NCI-H748 (cell line): ENCODE measurements around the gene PTOV1.

ENCODE experiments used
- DNase-seq: peaks from one replicate; lab custom pipeline; 2025; ENCODE audit not compliant: unreplicated experiment; lab: John Stamatoyannopoulos, UW

PTOV1 gene

DNA sequence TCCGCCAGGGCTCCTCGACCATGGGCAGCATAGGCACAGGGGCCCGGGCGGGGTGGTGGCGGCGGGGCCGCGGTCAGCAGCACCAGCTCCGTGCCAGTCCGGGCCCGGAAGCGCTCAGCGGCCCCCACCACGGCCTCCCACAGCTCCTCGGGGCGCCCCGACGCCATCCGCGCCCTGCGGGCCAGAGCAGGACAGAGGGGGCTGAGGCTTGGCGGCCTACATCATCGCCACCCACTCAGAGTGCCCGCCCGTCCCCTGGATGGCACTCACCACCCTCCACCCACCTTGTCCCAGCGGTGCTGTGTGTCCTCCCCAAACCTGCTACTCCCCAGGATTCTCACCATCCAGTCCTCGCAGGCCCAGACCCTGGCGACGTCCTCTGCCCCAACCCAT, 22.2 kb downstream of the PTOV1 start:
- DNase-seq: no peak

DNA sequence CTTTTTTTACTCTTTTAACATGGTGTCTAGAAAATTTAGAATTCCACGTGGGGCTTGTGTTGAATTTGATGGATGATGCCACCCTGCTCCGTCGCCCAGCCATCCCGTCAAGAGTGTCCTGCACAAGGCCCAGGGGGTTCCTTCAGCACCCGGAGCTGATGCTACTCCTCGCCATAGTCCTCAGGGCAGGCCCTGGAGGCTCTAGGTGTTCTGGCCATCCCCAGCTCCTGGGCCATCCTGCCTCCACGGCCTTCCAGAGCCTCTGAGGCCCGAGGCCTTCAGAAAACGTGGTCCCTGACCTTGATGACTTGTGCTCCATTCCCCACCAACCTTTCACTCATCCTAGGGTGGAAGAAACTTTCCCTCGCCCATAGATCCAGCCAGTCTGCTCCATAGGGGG, 22.9 kb downstream of the PTOV1 start:
- no peak for DNase-seq

DNA sequence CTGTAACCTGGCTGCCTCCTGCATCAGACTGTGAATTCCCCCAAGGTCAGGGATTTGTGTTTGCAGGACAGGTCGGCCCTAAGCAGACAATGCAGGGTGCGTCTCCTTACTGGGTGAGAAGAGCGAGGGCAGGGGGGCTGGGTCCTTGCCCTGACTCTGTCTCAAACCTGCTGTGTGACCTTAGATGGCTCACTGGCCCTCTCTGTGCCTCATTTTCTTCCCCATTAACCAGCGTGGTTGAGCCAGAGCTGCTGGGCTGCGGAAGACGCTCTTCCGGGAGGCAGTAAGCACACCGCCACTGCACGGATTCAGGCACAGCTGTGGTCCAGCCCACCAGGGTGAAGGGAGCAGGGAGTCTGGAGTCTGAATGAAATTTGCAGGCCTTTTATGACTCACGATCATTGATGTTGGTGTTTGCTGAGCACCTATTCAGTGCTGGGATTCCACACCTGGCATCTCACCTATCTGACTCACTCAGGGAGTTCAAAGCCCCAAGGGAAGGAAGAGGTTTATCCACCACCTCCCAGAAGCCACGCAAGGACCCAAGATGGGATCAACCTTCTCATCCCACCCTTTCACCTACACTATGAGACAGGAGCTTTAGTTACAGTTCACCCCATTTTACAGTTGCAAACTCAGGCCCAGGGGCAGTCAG, 23.7 kb downstream of the PTOV1 start:
- no peak for DNase-seq

DNA sequence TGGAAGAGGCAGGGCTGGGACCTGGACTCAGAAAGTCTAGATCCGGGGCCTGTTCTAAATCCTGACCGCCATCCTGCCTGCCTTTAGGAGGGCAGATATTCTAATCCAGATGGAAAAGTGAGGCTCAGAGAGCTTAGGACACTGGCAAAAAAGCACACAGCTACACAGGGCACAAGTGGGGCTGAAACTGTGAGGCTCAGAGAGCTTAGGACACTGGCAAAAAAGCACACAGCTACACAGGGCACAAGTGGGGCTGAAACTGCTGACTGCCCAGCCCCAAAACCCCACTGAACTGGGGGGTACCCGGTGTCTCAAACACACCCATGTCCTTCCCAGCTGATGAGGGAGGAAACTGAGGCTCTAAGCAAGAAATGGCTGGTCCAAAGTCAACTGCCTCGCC, 24.2 kb downstream of the PTOV1 start:
- DNase-seq: no peak

DNA sequence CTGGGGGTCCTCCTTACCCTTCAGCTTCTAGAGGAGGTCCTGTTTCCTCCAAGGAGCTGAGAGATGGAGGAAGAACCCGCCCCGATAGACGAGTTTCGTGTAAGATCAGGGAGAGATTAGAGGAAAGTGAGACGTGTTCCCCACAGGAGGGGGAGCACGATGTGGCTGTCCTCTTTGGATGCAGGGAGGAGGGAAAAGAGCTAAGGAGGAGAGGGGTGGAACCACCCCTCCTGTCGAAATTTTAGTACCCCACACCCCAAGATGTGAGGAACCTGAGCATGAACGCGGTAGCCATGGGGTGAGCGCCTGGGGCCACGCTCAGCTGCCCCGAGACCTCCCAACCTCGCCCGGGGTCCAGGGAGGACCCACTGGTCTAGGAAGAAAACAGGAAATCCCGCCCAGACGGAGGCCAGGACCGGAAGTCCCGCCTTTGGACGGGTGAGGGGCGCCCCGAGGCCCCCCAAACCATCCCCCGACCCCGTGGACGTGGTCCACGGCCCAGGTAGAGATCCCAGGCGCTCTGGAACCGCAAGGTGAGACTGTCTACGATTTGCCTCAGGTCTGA, 25.0 kb downstream of the PTOV1 start:
- peak; percentile 73 for DNase-seq

DNA sequence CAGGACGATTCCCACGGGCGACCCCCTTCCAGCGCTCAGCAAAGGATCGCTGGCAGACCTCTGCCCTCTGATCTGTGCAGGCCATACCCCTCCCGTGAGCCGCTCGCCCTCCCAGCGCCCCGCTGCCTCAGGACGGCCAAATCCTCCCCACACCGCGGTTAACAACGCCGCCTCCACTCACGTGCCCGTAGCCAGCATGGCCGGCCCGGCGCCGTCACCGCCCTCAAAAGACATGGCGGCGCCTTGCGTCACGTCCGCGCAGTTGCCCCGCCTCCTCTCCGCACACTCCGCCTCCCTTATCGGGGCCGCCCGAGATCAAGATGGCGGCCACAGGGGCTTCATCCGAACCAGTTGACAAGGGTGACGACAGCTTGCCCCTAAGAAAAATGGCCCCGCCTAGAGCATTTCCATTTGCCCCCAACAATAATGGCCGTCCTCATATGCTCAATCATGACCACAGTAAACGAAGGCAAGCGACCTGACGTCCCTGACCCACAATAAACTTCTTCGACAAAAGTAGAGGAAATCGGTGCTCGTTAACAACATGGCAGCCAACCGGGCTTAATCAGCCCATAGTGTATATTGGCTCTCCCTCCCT, 25.6 kb downstream of the PTOV1 start:
- peak; percentile 100 for DNase-seq

DNA sequence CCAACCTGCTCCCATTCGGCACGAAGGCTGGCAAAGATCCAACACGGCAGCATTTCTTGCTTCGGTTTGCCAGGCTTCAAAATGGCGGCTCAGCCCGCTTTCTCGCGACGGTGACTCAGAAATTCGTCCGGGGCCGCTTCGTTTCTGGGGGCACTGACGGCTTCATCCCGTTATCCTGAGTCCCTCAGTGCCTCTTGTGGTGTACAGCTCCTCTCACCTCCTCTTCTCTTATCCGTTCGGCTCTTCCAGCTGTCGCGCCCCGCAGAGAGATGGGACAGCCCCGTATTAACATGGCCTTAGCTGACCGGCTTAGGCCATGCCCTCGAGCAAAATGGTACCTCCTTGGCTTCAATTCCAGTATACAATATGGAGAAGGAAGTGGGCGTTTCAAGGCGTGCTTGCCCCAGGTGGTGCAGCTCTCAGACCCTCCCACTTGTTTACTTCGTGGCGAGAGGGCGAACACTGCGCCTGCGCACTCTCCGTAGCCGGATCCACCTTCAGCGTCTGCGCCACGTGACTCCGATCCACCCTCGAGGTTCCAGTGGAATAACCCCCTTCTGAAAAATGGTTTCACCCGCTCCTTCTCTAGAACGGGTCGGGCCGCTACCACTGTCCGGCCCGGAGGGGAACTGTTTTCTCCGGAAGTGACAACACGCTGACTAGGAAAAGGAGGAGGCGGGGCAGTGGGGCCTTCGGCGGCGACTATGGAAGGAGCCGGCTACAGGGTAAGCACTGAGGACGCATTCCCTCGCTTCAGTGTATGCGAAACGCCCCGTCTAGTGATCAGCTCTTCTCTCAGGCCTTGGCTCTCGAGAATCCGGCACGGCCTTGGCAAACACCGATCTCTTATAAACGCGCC, 26.3 kb downstream of the PTOV1 start, which contains the start of the genes AKT1S1 and TBC1D17:
Gene AKT1S1, minus strand, starts transcription at position 336 of the 859 bp plus-strand sequence. CDS start 4,060 bp downstream, outside the sequence.
Gene TBC1D17, plus strand, starts transcription at position 683 of the 859 bp plus-strand sequence. Its CDS starts 22 bp downstream, at position 705.
- peak; percentile 100 for DNase-seq

DNA sequence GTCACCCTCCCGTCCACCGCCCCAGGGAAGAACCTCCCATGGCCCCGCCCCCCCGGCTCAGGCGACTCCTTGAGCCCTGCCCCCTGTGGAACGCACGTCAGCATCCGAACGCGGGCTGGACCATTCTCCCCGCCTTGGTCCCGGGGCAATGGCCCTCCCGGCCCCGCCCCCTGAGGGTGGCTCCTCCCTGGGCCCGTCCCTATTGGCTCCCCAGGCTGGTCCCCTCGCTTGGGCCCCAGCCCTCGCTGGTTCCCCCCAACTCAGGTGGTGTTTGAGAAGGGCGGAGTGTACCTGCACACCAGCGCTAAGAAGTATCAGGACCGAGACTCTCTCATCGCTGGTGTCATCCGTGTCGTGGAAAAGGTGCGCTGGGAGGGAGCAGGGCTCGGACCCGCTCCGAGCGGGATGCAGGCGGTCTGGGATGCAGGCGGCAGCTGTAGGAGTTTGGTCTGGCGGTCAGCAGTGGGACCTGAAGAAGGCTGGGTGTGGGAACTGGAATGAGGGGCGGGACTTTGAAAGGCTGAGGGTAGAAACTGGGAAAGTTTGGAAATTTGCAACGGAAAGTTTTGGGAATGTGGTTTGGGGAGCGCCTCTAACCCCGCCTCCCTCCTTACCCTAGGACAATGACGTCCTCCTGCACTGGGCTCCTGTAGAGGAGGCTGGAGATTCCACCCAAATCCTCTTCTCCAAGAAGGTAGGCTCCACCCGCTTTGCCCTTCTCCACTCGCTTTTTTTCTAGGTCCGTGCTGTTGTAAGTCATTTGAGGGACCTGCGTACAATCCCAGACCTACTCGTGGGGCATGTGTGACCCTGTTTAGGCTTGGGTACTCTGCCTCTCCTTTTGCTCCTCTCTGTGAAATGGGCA, 27.2 kb downstream of the PTOV1 start:
- peak; percentile 98 for DNase-seq

DNA sequence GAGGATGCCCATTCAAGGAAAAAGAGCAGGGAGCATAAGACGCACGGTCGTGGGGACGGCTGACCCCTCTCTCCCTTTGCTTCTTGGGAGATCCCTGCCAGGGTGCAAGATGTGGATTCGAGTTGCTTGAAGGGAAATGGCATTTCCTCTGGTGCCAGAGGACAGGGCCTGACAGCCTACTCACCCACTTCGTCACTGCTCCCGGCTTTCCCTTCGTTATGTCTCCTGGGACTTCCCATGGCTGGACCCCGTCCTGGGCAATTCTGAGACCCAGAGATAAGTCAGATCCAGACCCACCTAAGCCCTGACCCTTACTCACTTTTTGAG, 27.7 kb downstream of the PTOV1 start:
- no peak for DNase-seq

DNA sequence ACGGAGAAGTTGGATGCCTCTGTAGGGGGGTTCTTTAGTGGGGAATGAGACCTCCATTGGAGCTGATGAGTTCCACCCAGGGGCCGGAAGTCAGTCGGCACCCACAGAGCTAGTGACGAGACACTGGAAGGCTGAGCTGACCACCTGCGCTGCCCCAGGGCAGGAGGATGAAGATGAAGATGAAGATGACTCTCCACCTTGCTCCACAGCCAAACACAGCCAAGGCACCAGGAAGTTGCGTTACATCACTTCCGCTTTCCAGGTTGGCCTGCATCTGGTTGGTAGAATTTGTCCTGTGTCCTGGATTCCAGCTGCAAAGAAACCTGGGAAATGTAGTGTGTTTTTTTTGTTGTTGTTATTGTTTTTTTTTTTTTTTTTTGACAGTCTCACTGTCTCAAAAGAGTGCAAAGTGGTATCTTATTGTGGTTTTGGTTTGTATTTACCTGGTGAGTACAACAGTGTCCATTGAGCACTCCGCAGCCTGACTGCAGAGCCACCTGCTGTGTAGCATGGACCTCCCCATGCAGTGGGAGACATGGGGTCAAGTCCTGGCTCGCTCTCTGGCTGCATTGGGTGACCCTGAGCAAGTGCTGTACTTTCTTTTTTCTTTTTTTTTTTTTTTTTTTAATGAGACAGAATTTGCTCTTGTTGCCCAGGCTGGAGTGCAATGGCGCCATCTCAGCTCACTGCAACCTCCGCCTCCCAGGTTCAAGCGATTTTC, 28.4 kb downstream of the PTOV1 start:
- DNase-seq: no peak

DNA sequence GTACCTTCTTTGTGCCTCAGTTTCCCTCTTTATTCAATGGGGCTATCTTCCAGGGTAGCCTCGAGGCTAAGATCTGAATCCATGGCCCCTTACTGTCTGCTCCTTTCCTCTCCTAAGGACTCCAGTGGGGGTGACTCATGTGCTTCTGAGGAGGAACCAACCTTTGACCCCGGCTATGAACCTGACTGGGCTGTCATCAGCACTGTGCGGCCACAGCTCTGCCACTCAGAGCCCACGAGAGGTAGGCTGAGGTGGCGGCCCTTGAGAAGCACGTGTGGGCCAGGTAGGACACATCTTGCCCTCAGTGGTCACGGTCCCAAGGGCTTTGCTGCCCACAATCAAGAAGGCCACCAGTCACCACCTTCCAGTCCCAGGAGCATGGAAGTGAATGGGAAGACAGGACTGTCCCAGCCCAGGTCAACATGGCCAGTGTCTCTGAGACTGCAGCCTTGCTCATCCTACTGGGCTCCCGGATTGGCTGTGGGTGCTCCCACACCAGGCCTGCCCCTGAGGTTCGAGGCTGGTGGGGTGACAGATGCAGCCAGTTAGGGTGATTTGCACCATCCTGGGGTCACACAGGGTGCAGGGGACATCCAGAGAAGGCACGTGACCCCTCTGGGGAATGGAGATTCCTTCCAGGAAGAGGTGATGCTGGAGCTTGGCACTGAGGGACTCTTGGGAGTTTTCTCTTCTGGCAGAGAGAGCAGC, 29.4 kb downstream of the PTOV1 start:
- DNase-seq: no peak

DNA sequence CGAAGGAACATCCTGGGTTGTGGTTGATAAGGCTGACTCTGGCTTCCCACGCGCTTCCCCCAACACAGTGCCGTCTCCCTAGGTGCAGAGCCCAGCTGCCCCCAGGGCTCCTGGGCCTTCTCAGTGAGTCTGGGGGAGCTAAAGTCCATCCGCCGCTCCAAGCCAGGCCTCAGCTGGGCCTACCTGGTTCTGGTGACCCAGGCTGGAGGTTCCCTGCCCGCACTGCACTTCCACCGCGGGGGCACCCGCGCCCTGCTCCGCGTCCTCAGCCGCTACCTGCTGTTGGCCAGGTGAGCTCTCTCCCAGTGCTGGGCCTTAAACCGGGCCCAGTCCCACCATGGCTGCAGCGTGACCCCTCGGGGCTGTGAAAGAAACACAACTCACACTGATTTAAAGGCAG, 30.2 kb downstream of the PTOV1 start:
- DNase-seq: no peak

DNA sequence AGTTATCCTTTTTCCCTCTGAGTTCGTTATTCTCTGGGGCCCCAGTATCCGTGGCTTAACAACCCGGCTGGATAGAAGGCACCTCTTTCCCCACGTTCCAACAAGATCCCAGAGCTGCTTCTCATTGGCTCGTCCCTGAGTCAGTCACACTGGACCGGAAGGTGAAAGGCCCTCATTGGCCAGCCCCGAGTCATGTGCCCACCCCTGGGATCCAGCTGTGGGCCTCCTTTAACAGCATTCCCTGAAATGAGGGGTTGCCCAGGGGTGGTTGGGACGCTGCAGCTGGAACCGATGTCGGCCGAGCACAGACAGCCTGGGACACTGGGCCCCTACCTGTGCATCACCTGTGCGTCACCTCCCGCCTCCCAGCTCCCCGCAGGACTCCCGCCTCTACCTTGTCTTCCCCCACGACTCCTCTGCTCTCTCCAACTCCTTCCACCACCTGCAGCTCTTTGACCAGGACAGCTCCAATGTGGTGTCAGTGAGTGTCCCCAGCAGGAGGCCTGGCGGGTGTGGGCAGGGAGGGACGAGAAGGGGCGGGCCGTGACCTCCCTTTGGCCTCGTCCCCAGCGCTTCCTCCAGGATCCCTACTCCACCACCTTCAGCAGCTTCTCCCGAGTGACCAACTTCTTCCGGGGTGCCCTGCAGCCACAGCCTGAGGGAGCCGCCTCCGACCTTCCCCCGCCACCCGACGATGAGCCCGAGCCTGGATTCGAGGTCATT, 30.9 kb downstream of the PTOV1 start:
- no peak for DNase-seq

DNA sequence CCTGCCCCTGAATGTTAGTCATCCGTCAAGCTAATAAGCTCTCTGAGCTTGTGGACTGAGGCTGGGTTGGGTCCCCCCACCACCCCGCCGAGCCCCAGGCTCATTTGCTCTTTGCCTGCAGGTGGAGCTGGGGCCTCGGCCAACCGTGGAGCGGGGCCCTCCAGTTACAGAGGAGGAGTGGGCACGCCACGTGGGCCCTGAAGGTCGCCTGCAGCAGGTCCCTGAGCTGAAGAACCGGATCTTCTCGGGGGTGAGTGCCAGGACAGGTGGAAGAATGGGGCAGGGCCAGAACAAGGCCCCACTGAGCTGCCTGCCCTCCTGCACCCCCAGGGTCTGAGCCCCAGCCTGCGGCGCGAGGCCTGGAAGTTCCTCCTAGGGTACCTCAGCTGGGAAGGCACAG, 31.7 kb downstream of the PTOV1 start:
- no peak for DNase-seq

DNA sequence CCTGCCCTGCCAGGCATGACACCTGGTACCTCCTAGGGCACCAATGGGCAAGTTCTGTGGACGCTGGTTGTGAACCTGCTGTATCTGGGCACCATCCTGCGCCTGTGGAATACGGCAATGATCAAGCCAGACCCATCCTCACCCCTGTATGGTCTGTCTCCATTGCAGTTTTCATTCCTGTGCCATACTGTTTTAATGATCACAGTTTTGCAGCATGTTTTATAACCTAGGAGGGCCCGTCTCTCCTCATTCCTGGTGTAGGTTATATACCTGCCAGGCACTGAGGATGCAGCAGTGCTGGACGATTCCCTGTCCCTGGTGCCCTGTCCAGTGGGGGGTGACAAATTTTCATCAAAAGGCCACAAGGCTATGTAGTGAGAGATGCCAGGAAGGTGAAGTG, 32.1 kb downstream of the PTOV1 start:
- DNase-seq: no peak

DNA sequence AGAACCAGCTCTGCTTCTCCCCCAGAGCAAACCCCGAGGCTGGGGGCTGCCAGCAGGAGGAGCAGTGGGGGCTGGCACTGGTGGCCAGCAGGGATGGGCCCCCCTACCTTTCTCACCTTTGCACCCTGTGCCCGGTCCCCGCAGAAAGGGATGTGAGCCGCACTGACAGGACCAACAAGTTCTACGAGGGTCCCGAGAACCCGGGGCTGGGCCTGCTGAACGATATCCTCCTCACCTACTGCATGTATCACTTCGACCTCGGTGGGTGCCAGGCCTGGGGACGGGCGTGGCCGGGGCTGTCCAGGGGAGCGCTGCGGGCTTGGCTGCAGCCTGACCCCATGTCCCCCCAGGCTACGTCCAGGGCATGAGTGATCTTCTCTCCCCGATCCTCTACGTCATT, 33.1 kb downstream of the PTOV1 start:
- no peak for DNase-seq

DNA sequence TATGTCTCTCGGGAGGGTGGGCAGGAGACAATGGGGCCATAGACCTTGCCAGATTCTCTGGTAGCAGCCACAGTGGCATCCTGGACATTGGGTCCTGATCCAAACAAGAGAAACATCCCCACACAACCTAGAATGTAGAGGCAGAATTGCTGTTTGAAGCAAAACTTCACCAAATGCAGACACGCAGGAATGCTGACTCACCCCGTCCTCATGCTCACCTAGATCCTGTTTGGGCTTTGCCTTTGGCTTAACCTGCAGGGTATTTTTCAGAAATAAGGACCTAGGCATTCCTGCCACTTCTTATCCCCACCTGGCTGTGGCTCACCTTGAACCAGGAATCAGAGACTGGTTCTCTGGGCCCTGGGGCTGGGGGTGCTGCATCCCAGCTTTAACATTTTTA, 33.8 kb downstream of the PTOV1 start:
- no peak for DNase-seq

DNA sequence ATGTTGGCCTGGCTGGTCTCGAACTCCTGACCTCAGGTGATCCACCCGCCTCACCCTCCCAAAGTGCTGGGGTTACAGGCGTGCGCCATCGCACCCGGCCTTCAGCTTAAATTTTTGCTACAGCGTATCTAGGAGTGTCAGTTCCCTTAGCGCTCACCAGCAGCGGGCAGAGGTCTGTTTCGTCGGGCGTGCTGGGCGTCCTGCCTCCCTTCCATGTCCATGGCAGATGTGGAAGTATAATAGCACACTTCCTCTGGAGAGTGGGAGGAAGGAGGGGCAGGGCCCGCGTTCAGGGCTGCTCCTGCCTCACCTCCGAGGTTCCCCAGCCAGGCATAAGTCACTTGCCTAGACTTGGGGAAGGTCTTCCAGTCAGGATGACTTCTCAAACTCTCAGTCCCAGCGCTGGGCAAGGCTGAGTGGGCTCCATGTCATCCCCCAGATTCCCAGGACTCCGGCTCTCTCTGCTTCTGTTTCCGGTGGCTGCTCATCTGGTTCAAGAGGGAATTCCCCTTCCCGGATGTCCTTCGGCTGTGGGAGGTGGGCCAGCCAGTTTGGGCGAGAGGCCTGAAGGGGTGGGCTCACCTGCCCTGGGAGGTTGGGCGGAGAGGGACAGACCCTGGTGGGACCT, 36.2 kb downstream of the PTOV1 start:
- no peak for DNase-seq
